Measurements from ENCODE around the gene COL6A1. TPM values are rescaled to one million over a fixed set of nuclear protein-coding genes. Genes with fewer than 3 reads are reported as not detected.
"Not testable (repeated sequence)": the region's sequence is repeated elsewhere in the genome, so short reads cannot be mapped to it uniquely, and the experiment has no call there.

The COL6A1 gene
- polyA plus RNA-seq, 2 of the 4 experiments (the other 2 are of a cell fraction): 3.9 to 18.3 TPM

DNA sequence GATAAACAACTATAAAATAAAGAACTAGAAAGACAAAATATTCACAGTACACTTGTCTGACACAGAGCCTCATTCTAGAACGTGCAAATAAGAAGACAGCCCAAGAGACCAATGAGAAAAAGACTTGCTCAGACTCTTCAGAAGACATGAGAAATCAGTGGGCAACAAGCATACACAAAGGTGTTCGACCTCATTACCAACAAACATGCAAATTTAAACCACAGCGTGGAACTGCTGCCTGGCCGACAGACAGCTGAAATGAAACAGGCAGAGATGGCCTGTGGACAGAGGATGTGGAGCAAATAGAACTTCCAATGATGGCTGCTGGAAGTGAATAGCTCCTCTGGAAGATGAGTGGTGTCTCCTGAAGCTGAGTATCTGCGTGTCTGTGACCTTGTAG is 22.4 kb upstream of the COL6A1 start:
- TF ChIP-seq KDM1A (IDR thresholded peaks at IDR 0.05; ENCODE audit: low read depth): no peak
- TF ChIP-seq EHF (CRISPR knock-in tag; IDR thresholded peaks at IDR 0.05): no peak
- TF ChIP-seq NR3C1 (IDR thresholded peaks at IDR 0.05): no peak
- no peak for TF ChIP-seq BHLHE40 (IDR thresholded peaks at IDR 0.05; ENCODE audit: low read depth, low read length)
- TF ChIP-seq RARB (CRISPR knock-in tag; IDR thresholded peaks at IDR 0.05): no peak
- no peak for TF ChIP-seq CEBPB (IDR thresholded peaks at IDR 0.05)
- TF ChIP-seq CHD4 (IDR thresholded peaks at IDR 0.05; ENCODE audit: borderline replicate concordance): no peak
- TF ChIP-seq FOSB (CRISPR knock-in tag; IDR thresholded peaks at IDR 0.05): no peak
- TF ChIP-seq RNF2 (IDR thresholded peaks at IDR 0.05; ENCODE audit: borderline replicate concordance, low read depth): no peak
- no peak for TF ChIP-seq FOSL2 (IDR thresholded peaks at IDR 0.05)
- no peak for TF ChIP-seq FOSL2 (CRISPR knock-in tag; IDR thresholded peaks at IDR 0.05)
- Histone ChIP-seq H3K9me3 (no peaks in the 10 kb centered on the region; the same call in 2 of the 3 replicates), H3K4me3 (no peak overlapping the region), H3K4me2 (no peak overlapping the region), H3K4me1 (no peaks in the 10 kb centered on the region), H3K27ac (no peak overlapping the region)
- DNase-seq (ENCODE audit: low read depth in 1 of 2, low spot score in 1 of 2) (no peak), ATAC-seq (no peak), FAIRE-seq (no peak)
- CTCF ChIA-PET: interaction anchor here (1.3 kb wide), 1 partner anchor 9 kb away, joined by 3 read pairs; no protein-coding TSS in a partner anchor
- POLR2A ChIA-PET: interaction anchor here (0.5 kb wide), 1 partner anchor 15 kb away, joined by 7 read pairs; no protein-coding TSS in a partner anchor
- 20% methylated on average over 4 of the region's 5 CpGs for WGBS (ENCODE audit: missing lambda C conversion rate)

DNA sequence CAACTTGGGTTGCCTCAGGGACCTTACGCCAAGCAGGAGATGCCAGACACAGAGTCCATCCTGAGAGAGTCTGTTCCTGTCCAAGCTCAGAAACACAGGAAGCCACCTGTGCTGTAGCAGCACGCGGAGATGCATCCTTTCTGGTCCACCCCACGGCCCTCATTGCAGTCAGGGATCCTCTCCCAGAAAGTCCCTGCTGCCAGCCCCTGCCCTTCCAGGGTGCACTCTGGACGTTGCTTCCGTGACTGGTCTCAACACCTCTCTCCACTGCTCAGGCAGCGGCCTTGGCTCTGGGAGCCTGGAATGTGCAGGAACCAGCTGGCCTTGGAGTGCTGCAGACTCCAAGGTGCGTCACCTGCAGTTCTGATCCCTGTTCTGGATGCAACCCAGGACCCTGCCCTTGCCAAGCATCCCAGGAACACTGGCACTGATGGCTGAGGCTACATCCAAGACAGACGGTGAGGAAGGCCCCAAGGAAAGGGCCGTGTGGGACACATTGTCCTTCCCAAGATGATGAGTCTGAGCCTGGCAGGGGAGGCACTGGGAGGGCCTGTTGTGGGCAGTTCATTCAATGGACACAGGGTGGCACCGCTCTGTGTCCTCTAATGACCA is 21.7 kb upstream of the COL6A1 start:
- Histone ChIP-seq H3K4me3 (no peak overlapping the region), H3K4me2 (no peak overlapping the region), H3K27ac (no peak overlapping the region), H3K9me3 (no peaks in the 10 kb centered on the region; the same call in 2 of the 3 replicates), H3K4me1 (no peaks in the 10 kb centered on the region)
- 29% methylated on average over 7 of the region's 11 CpGs for WGBS (ENCODE audit: missing lambda C conversion rate)
- ATAC-seq (no peak), FAIRE-seq (no peak), DNase-seq (ENCODE audit: low read depth in 1 of 2, low spot score in 1 of 2) (no peak)
- CTCF ChIA-PET: no interaction called here
- no peak for TF ChIP-seq HOXB13 (CRISPR knock-in tag; IDR thresholded peaks at IDR 0.05; ENCODE audit: low read depth)
- TF ChIP-seq, protein P1, sequence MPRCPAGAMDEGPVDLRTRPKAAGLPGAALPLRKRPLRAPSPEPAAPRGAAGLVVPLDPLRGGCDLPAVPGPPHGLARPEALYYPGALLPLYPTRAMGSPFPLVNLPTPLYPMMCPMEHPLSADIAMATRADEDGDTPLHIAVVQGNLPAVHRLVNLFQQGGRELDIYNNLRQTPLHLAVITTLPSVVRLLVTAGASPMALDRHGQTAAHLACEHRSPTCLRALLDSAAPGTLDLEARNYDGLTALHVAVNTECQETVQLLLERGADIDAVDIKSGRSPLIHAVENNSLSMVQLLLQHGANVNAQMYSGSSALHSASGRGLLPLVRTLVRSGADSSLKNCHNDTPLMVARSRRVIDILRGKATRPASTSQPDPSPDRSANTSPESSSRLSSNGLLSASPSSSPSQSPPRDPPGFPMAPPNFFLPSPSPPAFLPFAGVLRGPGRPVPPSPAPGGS (IDR thresholded peaks at IDR 0.05): no peak
- TF ChIP-seq ZSCAN20 (CRISPR knock-in tag; IDR thresholded peaks at IDR 0.05): no peak
- POLR2A ChIA-PET: interaction anchor here (0.5 kb wide), 1 partner anchor 14 kb away, joined by 7 read pairs; no protein-coding TSS in a partner anchor

DNA sequence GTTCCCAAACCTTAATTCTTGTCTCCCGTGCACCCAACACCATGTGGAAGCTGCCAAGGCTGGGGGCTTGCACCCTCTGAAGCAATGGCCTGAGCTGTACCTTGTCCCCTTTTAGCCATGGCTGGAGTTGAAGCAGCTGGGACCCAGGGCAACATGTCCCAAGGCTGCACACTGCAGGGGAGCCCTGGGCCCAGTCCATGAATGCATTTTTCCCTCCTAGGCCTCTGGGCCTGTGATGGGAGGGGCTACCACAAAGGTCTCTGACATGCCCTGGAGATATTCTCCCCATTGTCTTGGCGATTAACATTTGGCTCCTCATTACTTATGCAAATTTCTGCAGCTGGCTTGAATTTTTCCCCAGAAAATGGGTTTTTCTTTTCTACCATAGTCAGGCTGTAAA is 20.2 kb upstream of the COL6A1 start:
- H3K4me2 ChIP-seq; POLR2A ChIA-PET; H3K4me3 ChIP-seq; H3K4me1 ChIP-seq; H3K27ac ChIP-seq; CTCF ChIA-PET; ATAC-seq; H3K9me3 ChIP-seq; DNase-seq (ENCODE audit: low read depth in 1 of 2, low spot score in 1 of 2); FAIRE-seq: not testable (repeated sequence)
- 0% methylated on average over 1 of the region's 2 CpGs for WGBS (ENCODE audit: missing lambda C conversion rate)

DNA sequence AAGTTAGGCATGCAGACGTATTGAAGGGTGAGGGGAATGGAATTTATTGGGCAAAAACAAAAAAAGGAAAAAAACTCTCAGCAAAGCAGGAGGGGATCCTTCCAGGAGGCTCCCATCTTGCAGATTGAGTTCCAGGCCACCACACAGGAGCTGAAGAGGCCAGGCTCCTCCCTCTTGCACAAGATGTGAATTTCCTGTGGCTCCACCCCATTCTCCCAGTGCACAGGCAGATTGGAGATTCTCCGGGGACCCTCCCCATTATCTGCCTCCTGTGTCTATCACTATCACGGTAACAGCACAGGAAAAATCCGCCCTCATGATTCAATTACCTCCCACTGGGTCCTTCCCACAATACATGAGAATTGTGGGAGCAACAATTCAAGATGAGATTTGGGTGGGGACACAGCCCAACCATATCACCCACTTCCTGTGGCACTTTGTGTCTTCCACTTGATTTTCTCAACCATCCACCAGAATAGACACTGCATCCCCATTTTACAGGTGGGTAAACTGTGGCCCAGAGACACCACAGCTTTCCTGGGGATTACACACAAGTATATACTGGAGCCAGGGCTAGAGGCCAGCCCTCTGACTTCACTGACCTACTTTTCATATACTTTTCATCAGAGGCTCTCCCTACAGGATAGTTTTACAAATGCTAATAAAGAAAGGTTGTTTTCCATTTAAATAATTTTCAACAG is 18.9 kb upstream of the COL6A1 start:
- FAIRE-seq (no peak), DNase-seq (ENCODE audit: low read depth in 1 of 2, low spot score in 1 of 2) (no peak), ATAC-seq (no peak)
- H3K27ac ChIP-seq: no peak overlapping the region
- H3K4me3 ChIP-seq: no peak overlapping the region
- H3K4me2 ChIP-seq: no peak overlapping the region
- ChIA-PET CTCF (interaction anchor here (0.6 to 0.8 kb wide), 2 partner anchors 9 to 16 kb away, joined by 3 to 4 read pairs; no protein-coding TSS in a partner anchor), POLR2A (no interaction called here)
- no peaks in the 10 kb centered on the region; the same call in 2 of the 3 replicates for H3K9me3 ChIP-seq
- H3K4me1 ChIP-seq: no peaks in the 10 kb centered on the region
- WGBS (ENCODE audit: missing lambda C conversion rate): 7% methylated on average over 4 of the region's 4 CpGs
- TF ChIP-seq CHD2 (IDR thresholded peaks at IDR 0.05; ENCODE audit: low read length, partially characterized antibody): no peak
- no peak for TF ChIP-seq HDAC2 (IDR thresholded peaks at IDR 0.05)
- no peak for TF ChIP-seq ESRRA (IDR thresholded peaks at IDR 0.05; ENCODE audit: borderline replicate concordance, low read length)
- TF ChIP-seq ZSCAN20 (CRISPR knock-in tag; IDR thresholded peaks at IDR 0.05): no peak
- TF ChIP-seq, protein P2, sequence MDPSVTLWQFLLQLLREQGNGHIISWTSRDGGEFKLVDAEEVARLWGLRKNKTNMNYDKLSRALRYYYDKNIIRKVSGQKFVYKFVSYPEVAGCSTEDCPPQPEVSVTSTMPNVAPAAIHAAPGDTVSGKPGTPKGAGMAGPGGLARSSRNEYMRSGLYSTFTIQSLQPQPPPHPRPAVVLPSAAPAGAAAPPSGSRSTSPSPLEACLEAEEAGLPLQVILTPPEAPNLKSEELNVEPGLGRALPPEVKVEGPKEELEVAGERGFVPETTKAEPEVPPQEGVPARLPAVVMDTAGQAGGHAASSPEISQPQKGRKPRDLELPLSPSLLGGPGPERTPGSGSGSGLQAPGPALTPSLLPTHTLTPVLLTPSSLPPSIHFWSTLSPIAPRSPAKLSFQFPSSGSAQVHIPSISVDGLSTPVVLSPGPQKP (IDR thresholded peaks at IDR 0.05; ENCODE audit: low read depth, low read length): no peak
- TF ChIP-seq MYC (IDR thresholded peaks at IDR 0.05; ENCODE audit: borderline replicate concordance, low read length): no peak
- TF ChIP-seq, protein P1 (IDR thresholded peaks at IDR 0.05): no peak
- TF ChIP-seq, protein P3, sequence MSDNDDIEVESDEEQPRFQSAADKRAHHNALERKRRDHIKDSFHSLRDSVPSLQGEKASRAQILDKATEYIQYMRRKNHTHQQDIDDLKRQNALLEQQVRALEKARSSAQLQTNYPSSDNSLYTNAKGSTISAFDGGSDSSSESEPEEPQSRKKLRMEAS (IDR thresholded peaks at IDR 0.05): no peak
- TF ChIP-seq SREBF2 (IDR thresholded peaks at IDR 0.05): no peak
- TF ChIP-seq, protein P4, sequence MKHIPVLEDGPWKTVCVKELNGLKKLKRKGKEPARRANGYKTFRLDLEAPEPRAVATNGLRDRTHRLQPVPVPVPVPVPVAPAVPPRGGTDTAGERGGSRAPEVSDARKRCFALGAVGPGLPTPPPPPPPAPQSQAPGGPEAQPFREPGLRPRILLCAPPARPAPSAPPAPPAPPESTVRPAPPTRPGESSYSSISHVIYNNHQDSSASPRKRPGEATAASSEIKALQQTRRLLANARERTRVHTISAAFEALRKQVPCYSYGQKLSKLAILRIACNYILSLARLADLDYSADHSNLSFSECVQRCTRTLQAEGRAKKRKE (CRISPR knock-in tag; IDR thresholded peaks at IDR 0.05; ENCODE audit: low read depth): no peak
- TF ChIP-seq MAZ (IDR thresholded peaks at IDR 0.05; ENCODE audit: borderline replicate concordance, low read depth, low read length): no peak
- no peak for TF ChIP-seq ZC3H11A (IDR thresholded peaks at IDR 0.05)
- no peak for TF ChIP-seq GATA3 (IDR thresholded peaks at IDR 0.05; ENCODE audit: borderline replicate concordance)
- TF ChIP-seq JUNB (IDR thresholded peaks at IDR 0.05): no peak
- no peak for TF ChIP-seq POLR2AphosphoS2 (conservative IDR thresholded peaks at IDR 0.05; ENCODE audit: low read length)

Measured in A549 (cell line).